GM10248 (cell line): Measurements from ENCODE around the gene MYLK2.
"Not testable (repeated sequence)": the region's sequence is repeated elsewhere in the genome, so short reads cannot be mapped to it uniquely, and the experiment has no call there.

ENCODE experiments used
- CTCF ChIA-PET: fragments of 300-600 bp; sonication (Branson Sonifier 250); formaldehyde crosslinking; extraction: SDS; loops from one replicate; lab custom pipeline; 2021; ENCODE audit warnings: antibody characterized with exemption; lab: Yijun Ruan, JAX
- POLR2A ChIA-PET: fragments of 350-650 bp; sonication (Branson Sonifier 250); formaldehyde crosslinking; extraction: SDS; loops from one replicate; lab custom pipeline; 2020; ENCODE audit warnings: antibody characterized with exemption; lab: Yijun Ruan, JAX
- DNase-seq: peaks from one replicate; pipeline ENCODE4 v3.0.0; 2012; ENCODE audit errors: extremely low spot score
- CTCF ChIP-seq: IDR thresholded peaks from 2 replicates; pipeline ENCODE4 v1.5.1; 2012; ENCODE audit warnings: mild to moderate bottlenecking, low read depth; ENCODE audit errors: extremely low read depth, missing control alignments, control extremely low read depth

Gene MYLK2

GRCh38 chr20:31824554-31825313, 5.6 kb downstream of the MYLK2 start:
- DNase-seq: no peak
- CTCF ChIA-PET: interaction anchor here (1.1 to 15.0 kb wide), 10 partner anchors 11 to 264 kb away, joined by 3 to 154 read pairs (median 18); partner anchors contain the start of genes FOXS1 and PDRG1
- TF ChIP-seq CTCF: no peak
- POLR2A ChIA-PET: no interaction called here

- no peak for DNase-seq
- ChIA-PET POLR2A (no interaction called here), CTCF (interaction anchor here (1.5 to 15.0 kb wide), 3 partner anchors 9 to 20 kb away, joined by 4 to 154 read pairs (median 87); partner anchors contain the start of gene FOXS1)
- TF ChIP-seq CTCF: no peak
These were observed 6.9 kb downstream of the MYLK2 start for GRCh38 chr20:31826074-31826473.

GRCh38 chr20:31827059-31827458, 7.9 kb downstream of the MYLK2 start:
- POLR2A ChIA-PET: no interaction called here
- no peak for TF ChIP-seq CTCF
- DNase-seq: no peak
- CTCF ChIA-PET: interaction anchor here (0.8 to 15.0 kb wide), 7 partner anchors 9 to 205 kb away, joined by 3 to 154 read pairs (median 4); partner anchors contain the start of gene FOXS1

- DNase-seq, POLR2A ChIA-PET: not testable (repeated sequence)
- CTCF ChIA-PET: interaction anchor here (15.0 kb wide), 1 partner anchor 8 kb away, joined by 154 read pairs; no protein-coding TSS in a partner anchor
These were observed 8.9 kb downstream of the MYLK2 start for GRCh38 chr20:31828016-31828415.

- no peak for TF ChIP-seq CTCF
- DNase-seq: no peak
- POLR2A ChIA-PET: no interaction called here
- CTCF ChIA-PET: interaction anchor here (1.1 to 13.3 kb wide), 4 partner anchors 9 to 203 kb away, joined by 3 to 154 read pairs (median 15); partner anchors contain the start of genes FOXS1 and MYLK2
These were observed 10.6 kb downstream of the MYLK2 start for GRCh38 chr20:31829731-31830130.

GRCh38 chr20:31830406-31830981, 11.3 kb downstream of the MYLK2 start:
- DNase-seq: no peak
- TF ChIP-seq CTCF: no peak
- ChIA-PET CTCF (interaction anchor here (1.1 to 13.3 kb wide), 7 partner anchors 10 to 202 kb away, joined by 3 to 154 read pairs (median 3); partner anchors contain the start of genes FOXS1, MYLK2 and PDRG1), POLR2A (no interaction called here)

- TF ChIP-seq CTCF: no peak
- CTCF ChIA-PET: interaction anchor here (1.1 to 13.3 kb wide), 6 partner anchors 11 to 200 kb away, joined by 3 to 154 read pairs (median 7); partner anchors contain the start of genes FOXS1, MYLK2 and PDRG1
- POLR2A ChIA-PET: no interaction called here
- no peak for DNase-seq
These were observed 12.1 kb downstream of the MYLK2 start for GRCh38 chr20:31831211-31831610.
